GM19043 (cell line): ENCODE measurements around the gene CCNDBP1.
"Not testable (repeated sequence)": the region's sequence is repeated elsewhere in the genome, so short reads cannot be mapped to it uniquely, and the experiment has no call there.

Source experiments
- ATAC-seq: cut with Tn5 transposase; IDR thresholded peaks from one replicate; pipeline ENCODE4 v1.9.1; 2021; ENCODE audit warnings: low read depth; ENCODE audit not compliant: unreplicated experiment

CCNDBP1 gene

GRCh38 chr15:43214169-43214568 is 29.0 kb downstream of the CCNDBP1 start:
- ATAC-seq, result no peak

DNA sequence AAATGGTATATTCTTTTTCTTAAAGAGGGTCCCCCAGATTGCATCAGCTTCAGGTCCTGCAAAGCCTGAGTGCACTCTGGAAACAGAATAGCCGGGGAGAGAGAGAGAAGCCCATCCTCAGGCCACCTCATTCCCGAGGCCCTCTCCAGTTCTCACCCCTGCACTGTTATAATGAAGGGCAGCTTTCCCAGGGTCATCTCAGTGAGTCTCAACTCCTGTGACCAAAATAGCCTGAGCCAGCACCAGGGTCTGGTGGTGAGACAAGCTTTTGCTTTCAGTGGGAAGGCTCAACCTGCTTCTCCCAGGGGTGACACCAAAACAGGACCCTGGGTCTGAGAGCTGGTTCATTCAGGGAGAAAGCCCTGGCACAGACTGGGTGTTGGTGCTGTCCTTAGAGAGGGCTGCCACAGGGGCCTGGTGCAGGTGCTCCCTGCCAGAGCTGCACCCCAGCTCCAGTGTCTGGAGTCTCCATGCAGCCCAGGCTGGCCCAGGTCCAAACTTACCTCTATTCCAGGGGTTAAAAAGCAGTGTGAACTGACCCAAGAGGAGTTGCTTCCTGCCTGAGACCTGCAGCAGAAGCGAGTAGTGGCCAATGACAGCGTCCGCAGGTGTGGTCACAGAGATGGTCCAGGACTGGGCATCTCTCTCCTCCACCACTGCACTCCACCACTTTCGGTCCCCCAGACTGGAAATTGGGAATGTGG is 29.5 kb downstream of the CCNDBP1 start:
- ATAC-seq, result no peak

DNA sequence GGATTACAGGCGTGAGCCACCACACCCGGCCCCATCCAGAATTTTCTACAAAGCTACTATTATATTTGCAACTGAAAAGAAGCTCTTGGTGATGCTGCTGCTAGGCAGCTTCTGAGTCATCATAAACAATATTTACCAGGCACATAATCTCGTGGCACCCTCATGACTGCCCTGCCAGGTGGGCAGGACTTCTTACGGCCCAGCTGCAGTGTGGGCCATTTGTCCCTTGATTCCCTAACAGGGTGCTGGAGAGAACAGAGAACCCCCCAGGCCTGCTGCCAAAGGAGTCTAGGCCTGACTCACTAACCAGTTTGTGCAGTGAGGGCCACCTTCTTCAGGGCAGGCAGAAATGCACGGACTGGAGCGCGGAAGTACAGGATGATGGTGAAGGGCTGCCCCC is 30.8 kb downstream of the CCNDBP1 start:
- ATAC-seq, result no peak

GRCh38 chr15:43218908-43219706 is 33.9 kb downstream of the CCNDBP1 start:
- no peak for ATAC-seq

DNA sequence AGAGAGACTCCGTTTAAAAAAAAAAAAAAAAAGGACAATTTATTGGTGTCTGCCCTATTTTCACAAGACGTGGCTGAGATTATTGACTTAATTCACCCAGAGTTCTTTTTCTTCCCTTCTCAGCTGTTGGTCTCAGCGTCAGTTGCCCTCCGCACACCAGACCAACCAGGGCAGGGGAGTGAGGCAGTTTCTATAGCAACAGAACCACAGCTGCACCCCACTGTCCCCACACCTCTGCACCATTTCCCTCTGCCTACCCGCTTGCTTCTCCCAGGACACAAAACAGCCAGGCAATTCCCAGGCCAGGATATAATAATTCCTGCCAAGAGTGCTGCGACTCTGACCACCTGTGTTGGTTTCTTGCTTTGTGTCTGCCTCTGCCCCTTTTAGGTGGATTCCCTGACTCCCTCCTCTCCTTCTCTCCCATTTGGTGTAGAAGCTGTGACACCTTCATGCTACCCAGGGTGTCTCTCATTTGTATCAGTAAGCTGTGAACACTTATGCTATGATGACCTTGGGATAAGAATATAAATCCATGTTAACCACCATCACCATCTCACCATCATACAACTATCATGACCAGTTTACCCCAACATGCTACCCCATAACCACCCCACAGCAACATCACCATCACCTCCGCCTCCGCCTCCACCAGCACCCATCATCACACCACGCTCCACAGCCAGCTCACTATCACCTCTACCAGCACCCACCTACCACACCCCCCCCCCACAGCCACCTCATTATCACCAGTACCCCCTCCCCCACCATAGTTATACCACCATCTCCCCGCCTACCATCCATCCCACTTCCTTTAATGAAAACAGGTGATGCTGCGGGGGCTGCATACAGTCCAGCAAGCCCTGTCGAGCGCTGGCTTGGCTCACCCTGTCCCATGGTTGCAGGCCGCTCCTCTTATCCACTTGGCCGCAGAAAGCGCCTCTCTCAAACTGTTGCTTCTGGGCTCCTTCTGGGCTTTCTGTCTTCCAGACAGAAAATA is 35.0 kb downstream of the CCNDBP1 start:
- ATAC-seq, result no peak

DNA sequence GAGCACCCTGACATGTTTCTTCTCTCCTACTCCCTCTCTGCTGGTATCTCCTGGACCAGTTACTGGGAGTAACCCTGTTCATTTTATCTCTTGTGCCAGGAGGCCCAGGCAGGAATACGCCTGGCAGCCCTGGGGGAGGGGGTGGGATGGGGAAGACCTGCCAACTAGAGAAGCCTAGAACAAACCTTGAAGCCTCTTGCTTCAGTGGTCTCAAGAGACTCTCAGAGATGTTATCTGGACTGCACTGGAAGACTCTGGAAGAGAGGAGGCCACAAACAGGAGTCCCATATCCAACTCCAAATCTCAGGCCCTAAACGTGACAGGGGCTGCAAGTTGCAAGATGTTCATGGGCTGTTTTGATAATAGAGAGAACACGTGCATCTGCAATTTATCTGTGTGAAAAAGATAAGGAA is 35.8 kb downstream of the CCNDBP1 start, which contains the start of gene EPB42:
Gene EPB42, minus strand, starts transcription at position 28 of the 413 bp plus-strand sequence. CDS start 193 bp downstream, outside the sequence.
- ATAC-seq, result no peak

DNA sequence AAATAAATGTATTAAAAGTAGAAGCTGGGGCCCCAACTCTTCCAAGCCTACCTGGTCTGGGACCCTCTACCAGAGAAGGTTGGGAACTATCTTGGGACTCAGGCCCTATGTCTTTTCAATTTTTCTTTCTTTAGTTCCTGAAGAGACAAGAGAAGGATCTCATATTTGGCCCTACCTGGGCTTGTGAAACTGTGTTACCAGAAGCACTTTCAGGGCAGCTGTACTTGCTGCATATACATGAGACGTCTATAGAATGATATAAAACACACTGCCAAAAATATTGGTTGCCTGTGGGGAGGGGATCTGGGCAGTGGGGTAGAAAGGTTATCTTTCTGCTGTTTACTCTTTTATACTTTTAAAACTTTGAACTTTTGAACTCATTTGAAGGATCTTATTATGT is 36.2 kb downstream of the CCNDBP1 start:
- no peak for ATAC-seq

DNA sequence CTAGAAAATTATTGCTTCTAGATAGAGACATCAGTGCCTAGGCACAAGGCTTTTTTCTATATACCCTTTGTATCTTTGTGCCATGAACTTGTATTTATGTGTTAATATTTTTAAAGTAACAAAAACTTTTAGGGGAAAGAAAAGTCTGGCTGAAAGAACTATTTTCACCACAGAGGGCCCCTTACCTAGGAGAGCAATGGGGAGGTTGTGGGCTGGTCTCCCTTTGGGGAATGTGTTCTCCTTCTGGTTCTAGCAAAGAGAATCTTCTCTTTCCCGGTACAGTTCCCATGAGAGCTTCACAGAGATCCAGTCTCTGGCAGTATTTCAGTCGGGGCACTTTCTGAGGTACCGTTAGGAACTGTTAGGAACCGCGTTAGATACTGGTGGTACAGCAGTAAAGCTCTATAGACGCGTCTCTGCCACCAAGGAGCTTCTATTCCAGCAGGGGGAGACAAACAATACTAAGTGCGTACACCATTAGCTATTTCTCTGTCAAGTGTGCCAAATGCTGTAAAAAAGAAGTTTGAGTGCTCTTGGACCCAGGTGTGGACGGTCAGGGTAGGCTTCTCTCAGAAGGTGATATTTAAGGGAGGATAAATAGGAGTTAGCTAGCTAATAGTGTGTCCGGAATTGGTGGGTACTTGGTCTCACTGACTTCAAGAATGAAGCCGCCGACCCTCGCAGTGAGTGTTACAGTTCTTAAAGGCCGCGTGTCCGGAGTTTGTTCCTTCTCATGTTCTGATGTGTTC is 40.2 kb downstream of the CCNDBP1 start:
- ATAC-seq, result no peak

DNA sequence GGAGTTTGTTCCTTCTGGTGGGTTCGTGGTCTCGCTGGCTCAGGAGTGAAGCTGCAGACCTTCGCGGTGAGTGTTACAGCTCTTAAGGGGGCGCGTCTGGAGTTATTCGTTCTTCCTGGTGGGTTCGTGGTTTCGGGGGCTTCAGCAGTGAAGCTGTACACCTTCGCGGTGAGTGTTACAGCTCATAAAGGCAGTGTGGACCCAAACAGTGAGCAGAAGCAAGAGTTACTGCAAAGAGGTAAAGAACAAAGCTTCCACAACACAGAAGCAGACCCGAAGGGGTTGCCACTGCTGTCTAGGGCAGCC is 40.7 kb downstream of the CCNDBP1 start:
- ATAC-seq, result not testable (repeated sequence)

GRCh38 chr15:43226436-43227305 is 41.5 kb downstream of the CCNDBP1 start:
- no peak for ATAC-seq

- no peak for ATAC-seq
These were observed 44.8 kb downstream of the CCNDBP1 start for GRCh38 chr15:43229977-43230376.

GRCh38 chr15:43230640-43231115 is 45.5 kb downstream of the CCNDBP1 start:
- ATAC-seq, result no peak

GRCh38 chr15:43232289-43232874 is 47.2 kb downstream of the CCNDBP1 start:
- no peak for ATAC-seq

GRCh38 chr15:43235536-43235935 is 50.3 kb downstream of the CCNDBP1 start:
- no peak for ATAC-seq

DNA sequence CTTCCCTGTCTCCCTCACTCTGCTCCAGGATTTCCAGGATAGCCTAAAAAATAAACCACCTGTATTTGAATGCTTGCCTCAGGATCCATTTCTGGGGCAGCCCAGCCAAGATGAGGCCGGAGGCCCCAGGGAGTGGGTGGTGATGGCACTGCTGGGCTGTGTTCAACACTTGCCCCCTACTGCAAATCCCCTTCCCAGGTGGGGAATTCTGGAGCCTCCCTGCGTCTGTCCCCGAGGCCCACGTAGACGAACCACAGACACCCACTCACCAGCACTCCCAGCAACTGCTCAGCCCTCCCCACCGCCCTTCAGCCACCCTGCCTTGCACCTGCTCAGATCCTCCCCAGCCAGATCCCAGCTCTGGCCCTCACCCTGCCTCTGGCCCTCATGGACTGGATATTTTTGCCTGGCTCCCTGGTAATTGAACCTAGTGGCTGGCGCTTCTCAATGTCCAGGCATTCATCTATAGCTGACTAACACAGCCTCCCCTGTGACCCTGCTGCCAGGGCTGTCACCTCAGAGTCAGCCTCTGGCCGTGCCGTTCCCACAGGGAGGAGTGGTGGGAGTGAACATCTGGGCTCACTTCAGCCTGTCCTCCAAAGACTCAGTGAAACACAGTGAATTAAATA is 52.8 kb downstream of the CCNDBP1 start:
- no peak for ATAC-seq

- no peak for ATAC-seq
These were observed 53.5 kb downstream of the CCNDBP1 start for GRCh38 chr15:43238671-43239131.

GRCh38 chr15:43239732-43240491 is 54.7 kb downstream of the CCNDBP1 start:
- ATAC-seq, result no peak
